Left forelimb (tissue), 1 donor: Measurements from ENCODE around the gene TMEM115.

Experiments
- DNase-seq: peaks from one replicate; pipeline ENCODE4 v3.0.0-alpha.2; 2018; ENCODE audit warnings: low spot score

Gene TMEM115, protein sequence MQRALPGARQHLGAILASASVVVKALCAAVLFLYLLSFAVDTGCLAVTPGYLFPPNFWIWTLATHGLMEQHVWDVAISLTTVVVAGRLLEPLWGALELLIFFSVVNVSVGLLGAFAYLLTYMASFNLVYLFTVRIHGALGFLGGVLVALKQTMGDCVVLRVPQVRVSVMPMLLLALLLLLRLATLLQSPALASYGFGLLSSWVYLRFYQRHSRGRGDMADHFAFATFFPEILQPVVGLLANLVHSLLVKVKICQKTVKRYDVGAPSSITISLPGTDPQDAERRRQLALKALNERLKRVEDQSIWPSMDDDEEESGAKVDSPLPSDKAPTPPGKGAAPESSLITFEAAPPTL

DNA sequence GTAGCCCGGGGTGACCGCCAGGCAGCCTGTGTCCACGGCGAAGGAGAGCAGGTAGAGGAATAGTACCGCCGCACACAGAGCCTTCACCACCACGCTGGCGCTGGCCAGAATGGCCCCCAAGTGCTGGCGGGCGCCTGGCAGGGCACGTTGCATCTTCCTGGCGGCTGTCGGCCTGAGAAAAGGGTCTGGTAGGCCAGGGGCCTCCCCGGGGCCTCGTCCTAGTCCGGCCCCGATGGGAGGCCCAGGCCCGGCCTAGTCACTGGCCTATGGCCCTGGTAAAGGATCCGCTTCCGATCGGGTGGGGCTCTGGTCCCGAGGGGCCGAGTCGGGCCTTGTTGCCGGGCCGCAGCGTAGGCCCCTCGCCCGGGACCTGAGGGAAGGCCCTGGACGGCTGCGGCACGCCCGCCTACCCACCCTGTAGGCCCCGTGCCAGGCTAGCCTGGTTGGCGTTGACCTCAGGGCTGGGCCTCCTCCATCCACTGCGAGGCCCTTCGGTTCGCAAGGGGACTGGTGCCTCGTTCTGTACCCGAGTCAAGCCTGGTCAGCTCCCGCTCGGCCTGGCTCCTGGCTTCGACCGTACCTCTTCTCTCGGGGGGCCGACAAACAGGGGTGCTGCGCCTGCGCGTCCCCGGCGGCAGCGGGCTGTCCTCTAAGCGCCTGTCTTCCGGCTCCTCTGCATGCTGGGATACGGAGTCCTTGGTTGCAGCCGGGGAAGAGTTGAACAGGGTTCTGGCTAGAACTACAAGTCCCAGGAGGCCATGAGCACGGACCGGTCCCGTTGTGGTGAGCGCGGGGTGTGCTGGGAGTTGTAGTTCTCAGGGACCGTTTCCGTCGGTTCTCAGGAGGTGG is at the start of gene TMEM115:
TSS of gene TMEM115 (minus strand) at position 611 of the 849 bp plus-strand sequence. CDS start at position 153, 458 bp downstream.
- DNase-seq, result peak; percentile 94

GRCh38 chr3:50408443-50408944 is 49.2 kb upstream of the TMEM115 start:
- DNase-seq, result no peak

- DNase-seq, result no peak
Observed at GRCh38 chr3:50406487-50406886, 47.2 kb upstream of the TMEM115 start.

DNA sequence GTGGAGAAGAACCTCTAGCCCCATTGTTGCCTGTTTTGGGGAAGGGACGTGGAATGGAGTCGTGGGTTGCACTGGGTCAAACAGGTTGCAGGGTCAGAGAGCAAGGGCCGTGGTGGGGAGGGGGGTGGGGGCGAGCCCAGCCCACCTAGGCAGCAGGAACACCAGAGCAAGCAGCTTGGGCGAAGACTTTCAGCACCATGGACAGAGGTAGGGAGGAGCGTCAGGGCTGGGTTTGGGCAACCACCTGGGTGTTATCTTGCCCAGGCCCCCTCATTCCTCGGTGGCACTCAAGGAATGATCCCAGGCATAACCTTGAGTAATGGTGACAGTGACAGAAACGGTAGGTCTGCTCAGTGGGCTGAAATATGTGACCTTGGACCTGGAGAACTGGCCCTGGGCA is 45.9 kb upstream of the TMEM115 start:
- no peak for DNase-seq

- no peak for DNase-seq
Observed at GRCh38 chr3:50401978-50402595, 42.8 kb upstream of the TMEM115 start.

DNA sequence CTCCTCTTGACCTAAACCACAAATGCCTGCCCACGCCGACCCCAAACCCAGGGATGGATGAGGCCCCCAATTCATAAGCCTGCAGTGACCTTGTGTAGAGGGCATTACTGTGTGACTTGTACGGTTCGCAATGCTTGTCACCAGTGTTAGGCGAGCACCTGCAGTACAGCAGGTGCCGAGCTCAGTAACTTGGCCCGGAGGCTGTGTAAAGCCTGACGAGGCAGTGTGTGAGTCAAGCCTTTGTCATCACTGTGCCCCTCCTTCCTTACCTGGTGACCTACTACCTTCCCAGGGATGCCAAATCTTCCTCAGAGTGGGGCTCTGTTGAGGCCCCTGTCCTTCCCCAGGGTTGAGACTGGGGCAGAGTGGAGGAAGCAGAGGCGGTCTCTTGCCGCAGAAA is 37.2 kb upstream of the TMEM115 start:
- DNase-seq, result no peak

- DNase-seq, result no peak
Observed at GRCh38 chr3:50395070-50395860, 35.9 kb upstream of the TMEM115 start.

GRCh38 chr3:50393061-50393460 is 33.7 kb upstream of the TMEM115 start:
- DNase-seq, result no peak

DNA sequence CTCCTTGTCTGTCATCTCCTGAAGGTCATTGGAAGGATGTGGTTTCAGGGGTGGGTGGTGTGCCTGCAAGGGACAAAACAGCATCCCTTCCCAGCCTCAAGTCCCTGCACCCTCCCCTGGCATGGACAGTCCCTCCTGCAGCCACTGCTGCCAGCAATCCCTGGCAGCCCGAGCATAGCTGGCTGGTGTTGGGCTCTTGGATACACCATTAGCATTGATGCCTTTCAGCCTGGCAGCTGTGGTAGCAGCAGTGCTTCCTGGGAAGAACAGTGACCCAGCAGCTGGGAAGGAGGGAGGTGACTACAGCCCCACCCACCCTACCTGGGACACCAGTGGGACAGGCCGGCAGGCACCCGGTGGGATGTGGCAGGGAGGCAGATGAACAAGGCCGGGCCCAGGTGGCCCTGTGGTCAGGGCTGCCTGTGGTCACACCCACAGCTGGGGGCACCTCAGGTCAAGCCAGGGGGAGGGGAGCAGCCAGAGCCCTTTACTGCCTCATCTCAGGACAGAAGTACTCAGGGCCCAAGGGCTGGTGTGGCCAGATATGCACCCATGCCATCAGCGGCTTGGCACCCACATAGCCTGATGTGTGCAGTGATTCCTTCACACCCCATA is 32.9 kb upstream of the TMEM115 start:
- no peak for DNase-seq

GRCh38 chr3:50390508-50391224 is 31.3 kb upstream of the TMEM115 start:
- DNase-seq, result peak; percentile 79

GRCh38 chr3:50389414-50389767 is 30.1 kb upstream of the TMEM115 start:
- no peak for DNase-seq

DNA sequence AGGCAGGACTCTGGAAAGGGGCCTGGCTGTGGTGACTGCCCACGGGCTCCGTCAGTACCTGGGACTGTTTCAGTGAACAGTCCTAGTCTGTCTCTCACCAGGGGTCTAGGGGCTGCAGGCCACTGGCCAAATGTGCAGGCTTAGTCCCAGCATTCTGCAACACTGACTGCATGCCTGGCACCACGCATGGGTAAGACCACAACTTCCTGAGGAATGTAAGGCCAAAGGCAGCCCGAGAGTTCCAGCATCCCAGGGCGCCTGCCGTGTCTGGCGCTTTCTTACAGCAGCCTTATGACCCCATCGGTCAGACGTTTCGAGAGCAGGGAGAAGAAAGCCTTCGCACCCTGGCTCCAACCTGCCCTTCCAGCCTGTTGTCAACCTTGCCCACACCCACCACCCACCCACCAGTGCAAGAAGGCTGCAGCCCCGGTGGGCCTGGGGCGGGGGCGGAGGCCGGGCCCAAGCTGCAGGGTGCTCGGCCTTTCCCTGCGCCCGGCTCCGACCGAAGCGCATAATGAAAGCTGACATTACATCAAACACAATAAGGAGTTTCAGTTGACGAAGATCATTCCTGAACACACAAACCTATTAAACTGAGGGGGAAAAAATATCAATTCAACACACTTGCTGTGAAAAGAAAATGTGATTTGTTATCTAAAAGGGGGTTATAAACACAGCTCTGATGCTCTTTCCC is 29.5 kb upstream of the TMEM115 start:
- DNase-seq, result no peak

GRCh38 chr3:50388016-50388719 is 28.8 kb upstream of the TMEM115 start:
- DNase-seq, result no peak

DNA sequence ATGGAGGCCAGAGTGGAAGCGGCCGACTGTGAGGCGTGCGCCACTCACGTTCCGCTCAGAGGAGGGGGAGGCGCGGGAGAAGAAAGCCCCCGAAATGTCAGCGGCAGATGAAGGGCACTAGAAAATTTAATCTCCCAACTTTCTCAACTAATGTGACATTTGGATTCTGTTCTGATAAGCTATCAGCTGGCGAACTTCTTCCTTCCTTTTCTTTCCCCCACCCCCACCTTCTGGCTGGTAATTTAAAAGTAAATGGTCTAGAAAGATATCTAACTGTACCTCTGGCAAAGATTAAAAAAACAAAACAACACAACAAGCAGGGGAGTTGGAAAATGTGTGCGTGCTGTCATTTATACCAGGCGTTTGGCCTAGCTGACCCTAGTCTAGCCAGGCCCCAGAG is 26.4 kb upstream of the TMEM115 start:
- DNase-seq, result no peak

DNA sequence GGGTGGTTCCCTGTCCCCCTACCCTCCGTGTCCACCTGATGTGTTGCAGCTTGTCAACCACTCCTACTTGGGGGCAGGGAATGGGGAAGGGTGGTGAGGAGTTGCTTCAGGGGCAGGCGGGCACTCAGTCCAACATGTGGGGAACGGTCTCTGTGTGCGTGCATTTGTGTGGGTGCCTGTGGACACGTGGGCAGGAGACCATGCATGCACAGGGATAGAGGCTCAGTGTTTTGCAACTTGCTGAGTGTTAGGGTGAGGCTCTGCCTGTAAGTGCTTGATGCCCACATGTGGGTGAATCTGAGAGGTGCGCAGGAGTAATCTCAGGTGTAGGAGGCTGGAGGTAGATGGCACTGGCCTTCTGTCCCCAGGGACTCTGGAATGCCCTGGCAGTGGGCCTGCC is 24.4 kb upstream of the TMEM115 start:
- DNase-seq, result no peak

GRCh38 chr3:50382722-50383121 is 23.4 kb upstream of the TMEM115 start:
- DNase-seq, result no peak

GRCh38 chr3:50381383-50381782 is 22.1 kb upstream of the TMEM115 start:
- no peak for DNase-seq

DNA sequence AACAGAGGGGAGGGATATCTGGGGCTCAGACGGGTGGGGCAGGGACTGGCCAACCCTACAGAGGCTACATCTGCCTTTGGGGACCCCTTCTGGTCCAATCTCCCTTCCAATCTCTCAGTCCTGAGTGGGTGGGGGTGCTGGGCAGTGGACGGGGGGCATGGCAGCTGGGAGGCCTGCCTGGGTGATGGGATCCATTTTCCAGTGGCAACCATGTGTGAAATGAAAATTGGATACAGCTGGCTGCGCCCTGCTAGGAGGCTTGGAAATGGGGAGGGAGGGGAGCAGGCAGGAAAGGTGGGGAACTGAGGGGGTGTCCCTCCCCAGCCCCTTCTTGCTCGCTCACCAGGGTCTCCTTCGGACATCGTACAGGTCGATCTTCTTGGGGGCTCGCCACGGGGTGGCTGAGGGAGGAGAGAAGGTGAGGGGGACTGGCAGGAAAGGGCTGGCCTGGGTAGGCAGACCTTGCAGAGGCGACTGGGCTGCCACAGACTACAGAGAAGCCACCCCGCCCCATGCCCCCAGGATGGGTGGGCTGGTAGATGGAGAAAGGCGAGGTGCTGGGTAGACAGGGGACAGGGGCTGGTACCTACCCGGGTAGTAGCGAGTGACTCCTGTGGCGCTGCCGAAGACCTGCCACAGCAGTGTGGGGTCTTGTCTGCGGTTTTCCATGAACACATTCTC is 21.2 kb upstream of the TMEM115 start:
- DNase-seq, result no peak

DNA sequence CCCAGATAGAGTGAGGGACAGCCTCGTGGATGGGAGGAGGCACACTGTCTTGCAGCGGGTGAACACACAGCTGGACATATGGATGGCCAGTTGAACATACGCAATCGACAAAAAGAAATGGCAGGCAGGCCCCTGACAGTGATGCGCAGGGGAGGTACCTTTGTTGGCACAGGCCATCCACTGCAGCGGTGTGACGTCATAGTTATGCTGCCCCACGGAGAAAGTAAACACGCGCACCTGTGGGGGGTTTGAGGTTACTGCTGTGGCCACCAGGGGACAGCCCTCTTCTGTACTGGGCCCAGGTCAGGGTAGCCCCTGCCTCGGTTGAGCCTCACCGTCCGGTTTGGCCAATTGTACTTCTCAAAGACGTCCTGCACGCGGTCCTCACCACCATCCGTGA is 19.4 kb upstream of the TMEM115 start:
- no peak for DNase-seq
